HCT116 (cell line): ENCODE measurements around the gene RDH8.

ENCODE experiments used
- EZH2 ChIP-seq: fragments of 200-600 bp; sonication (generic); IDR thresholded peaks from 2 replicates; pipeline ENCODE4 v1.6.1; 2017; ENCODE audit warnings: antibody characterized with exemption, mixed run types
- EZH2phosphoT487 ChIP-seq: fragments of 200-600 bp; IDR thresholded peaks from 2 replicates; pipeline ENCODE4 v1.6.1; 2018; ENCODE audit warnings: antibody characterized with exemption, borderline replicate concordance
- RAD21 ChIP-seq: IDR thresholded peaks from 2 replicates; pipeline ENCODE4 v1.6.1; 2012; ENCODE audit warnings: low read depth, mild to moderate bottlenecking
- REST ChIP-seq: IDR thresholded peaks from 2 replicates; pipeline ENCODE4 v1.6.1; 2012; ENCODE audit warnings: low read depth
- ZNF274 ChIP-seq: fragments of 200-500 bp; sonication (Bioruptor generic); IDR thresholded peaks from 2 replicates; pipeline ENCODE4 v1.6.1; 2014; ENCODE audit warnings: mild to moderate bottlenecking, low read depth, low read length, inconsistent platforms
- TF ChIP-seq, protein P1 (sequence below), 3 experiments: fragments of 200-600 bp in 1 of 3; sonication (generic) in 1 of 3; IDR thresholded peaks in 2 of 3; conservative IDR thresholded peaks in 1 of 3; 2 replicates each; pipeline ENCODE4 v1.5.1; 2012 to 2017; ENCODE audit warnings: low read depth in 2 of 3, low read length in 2 of 3, antibody characterized with exemption in 1 of 3, borderline replicate concordance in 1 of 3, control low read depth in 1 of 3, mild to moderate bottlenecking in 1 of 3, mixed read lengths in 1 of 3, mixed run types in 1 of 3, moderate library complexity in 1 of 3; ENCODE audit not compliant: insufficient read depth in 1 of 3
- TF ChIP-seq, protein P2 (sequence below): IDR thresholded peaks from 2 replicates; pipeline ENCODE4 v1.6.1; 2012
- TF ChIP-seq, protein P3 (sequence below): IDR thresholded peaks from 2 replicates; pipeline ENCODE4 v1.6.1; 2011; ENCODE audit warnings: mild to moderate bottlenecking, low read length, moderate library complexity; ENCODE audit not compliant: insufficient replicate concordance; ENCODE audit errors: extremely low read depth

- TF ChIP-seq, protein P1, sequence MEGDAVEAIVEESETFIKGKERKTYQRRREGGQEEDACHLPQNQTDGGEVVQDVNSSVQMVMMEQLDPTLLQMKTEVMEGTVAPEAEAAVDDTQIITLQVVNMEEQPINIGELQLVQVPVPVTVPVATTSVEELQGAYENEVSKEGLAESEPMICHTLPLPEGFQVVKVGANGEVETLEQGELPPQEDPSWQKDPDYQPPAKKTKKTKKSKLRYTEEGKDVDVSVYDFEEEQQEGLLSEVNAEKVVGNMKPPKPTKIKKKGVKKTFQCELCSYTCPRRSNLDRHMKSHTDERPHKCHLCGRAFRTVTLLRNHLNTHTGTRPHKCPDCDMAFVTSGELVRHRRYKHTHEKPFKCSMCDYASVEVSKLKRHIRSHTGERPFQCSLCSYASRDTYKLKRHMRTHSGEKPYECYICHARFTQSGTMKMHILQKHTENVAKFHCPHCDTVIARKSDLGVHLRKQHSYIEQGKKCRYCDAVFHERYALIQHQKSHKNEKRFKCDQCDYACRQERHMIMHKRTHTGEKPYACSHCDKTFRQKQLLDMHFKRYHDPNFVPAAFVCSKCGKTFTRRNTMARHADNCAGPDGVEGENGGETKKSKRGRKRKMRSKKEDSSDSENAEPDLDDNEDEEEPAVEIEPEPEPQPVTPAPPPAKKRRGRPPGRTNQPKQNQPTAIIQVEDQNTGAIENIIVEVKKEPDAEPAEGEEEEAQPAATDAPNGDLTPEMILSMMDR (IDR thresholded peaks at IDR 0.05 in 2 of 3, conservative IDR thresholded peaks at IDR 0.05 in 1 of 3; ENCODE audit: borderline replicate concordance in 1 of 3, insufficient read depth in 1 of 3, low read depth in 2 of 3, low read length in 2 of 3), result no peak
- TF ChIP-seq RAD21, result no peak
- TF ChIP-seq EZH2phosphoT487, result no peak
- no peak for TF ChIP-seq REST
- no peak for TF ChIP-seq EZH2
- TF ChIP-seq ZNF274, result no peak
- TF ChIP-seq, protein P2, sequence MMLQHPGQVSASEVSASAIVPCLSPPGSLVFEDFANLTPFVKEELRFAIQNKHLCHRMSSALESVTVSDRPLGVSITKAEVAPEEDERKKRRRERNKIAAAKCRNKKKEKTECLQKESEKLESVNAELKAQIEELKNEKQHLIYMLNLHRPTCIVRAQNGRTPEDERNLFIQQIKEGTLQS, result no peak
- TF ChIP-seq, protein P3, sequence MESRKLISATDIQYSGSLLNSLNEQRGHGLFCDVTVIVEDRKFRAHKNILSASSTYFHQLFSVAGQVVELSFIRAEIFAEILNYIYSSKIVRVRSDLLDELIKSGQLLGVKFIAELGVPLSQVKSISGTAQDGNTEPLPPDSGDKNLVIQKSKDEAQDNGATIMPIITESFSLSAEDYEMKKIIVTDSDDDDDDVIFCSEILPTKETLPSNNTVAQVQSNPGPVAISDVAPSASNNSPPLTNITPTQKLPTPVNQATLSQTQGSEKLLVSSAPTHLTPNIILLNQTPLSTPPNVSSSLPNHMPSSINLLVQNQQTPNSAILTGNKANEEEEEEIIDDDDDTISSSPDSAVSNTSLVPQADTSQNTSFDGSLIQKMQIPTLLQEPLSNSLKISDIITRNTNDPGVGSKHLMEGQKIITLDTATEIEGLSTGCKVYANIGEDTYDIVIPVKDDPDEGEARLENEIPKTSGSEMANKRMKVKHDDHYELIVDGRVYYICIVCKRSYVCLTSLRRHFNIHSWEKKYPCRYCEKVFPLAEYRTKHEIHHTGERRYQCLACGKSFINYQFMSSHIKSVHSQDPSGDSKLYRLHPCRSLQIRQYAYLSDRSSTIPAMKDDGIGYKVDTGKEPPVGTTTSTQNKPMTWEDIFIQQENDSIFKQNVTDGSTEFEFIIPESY, result no peak
Measured at GRCh38 chr19:10003271-10003670, 10.0 kb upstream of the RDH8 start.
